BJ (cell line): ENCODE measurements around the gene DNAH2. TPM values are rescaled to one million over a fixed set of nuclear protein-coding genes. Genes with fewer than 3 reads are reported as not detected.

Experiments
- CTCF ChIA-PET: fragments of 350-600 bp; formaldehyde crosslinking; extraction: SDS; loops from one replicate; lab custom pipeline; 2021; ENCODE audit warnings: antibody characterized with exemption, inconsistent platforms; lab: Yijun Ruan, JAX
- POLR2A ChIA-PET: fragments of 300-600 bp; sonication (Branson Sonifier 250); formaldehyde crosslinking; extraction: SDS; loops from one replicate; lab custom pipeline; 2021; ENCODE audit warnings: antibody characterized with exemption; lab: Charles Lee
- DNase-seq: peaks from one replicate; pipeline ENCODE4 v3.0.0-alpha.2; 2011; ENCODE audit warnings: low read depth
- H3K27me3 ChIP-seq: 2 replicates; pipeline ENCODE4 v1.6.0; 2011; ENCODE audit warnings: low read length; ENCODE audit not compliant: control insufficient read depth, insufficient read depth
- H3K36me3 ChIP-seq: 2 replicates; pipeline ENCODE4 v1.5.1; 2011; ENCODE audit warnings: low read length; ENCODE audit not compliant: control insufficient read depth, insufficient read depth
- H3K4me3 ChIP-seq: 2 replicates; pipeline ENCODE4 v1.5.1; 2011; ENCODE audit warnings: low read depth, mild to moderate bottlenecking, control low read depth, low read length
- polyA plus RNA-seq: library from polyadenylated mRNA; depleted of rRNA; stranded (reverse); fragments of >200 nt; gene quantifications from 2 replicates; pipeline ENCODE4 v1.2.3, GENCODE V29; 2011
- TF ChIP-seq, protein P1 (sequence below): IDR thresholded peaks from 2 replicates; pipeline ENCODE4 v1.5.1; 2011; ENCODE audit warnings: low read depth, mild to moderate bottlenecking, control low read depth, inconsistent platforms, low read length, moderate library complexity; ENCODE audit not compliant: insufficient read depth

DNAH2 gene
- polyA plus RNA-seq, 1 experiment: 0.10 TPM

DNA sequence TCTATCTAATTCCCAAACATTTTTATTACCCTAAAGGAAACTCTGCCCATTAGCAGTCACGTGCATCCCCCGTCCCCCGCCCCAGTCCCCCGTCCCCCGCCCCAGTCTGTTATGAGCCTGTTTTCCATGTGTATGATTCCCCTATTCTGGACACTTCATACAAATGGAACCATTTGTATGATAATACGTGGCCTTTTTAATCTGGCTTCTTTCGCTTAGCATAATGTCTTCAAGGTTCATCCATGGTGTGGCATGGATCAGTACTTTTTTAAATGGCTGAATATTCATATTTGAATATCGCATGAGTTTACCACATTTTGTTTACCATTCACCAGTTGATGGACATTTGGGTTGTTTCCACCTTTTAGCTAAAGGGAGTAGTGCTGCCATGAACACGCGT, 49.5 kb downstream of the DNAH2 start:
- no peaks in the 10 kb centered on the region for H3K27me3 ChIP-seq
- DNase-seq: no peak
- TF ChIP-seq, protein P1, sequence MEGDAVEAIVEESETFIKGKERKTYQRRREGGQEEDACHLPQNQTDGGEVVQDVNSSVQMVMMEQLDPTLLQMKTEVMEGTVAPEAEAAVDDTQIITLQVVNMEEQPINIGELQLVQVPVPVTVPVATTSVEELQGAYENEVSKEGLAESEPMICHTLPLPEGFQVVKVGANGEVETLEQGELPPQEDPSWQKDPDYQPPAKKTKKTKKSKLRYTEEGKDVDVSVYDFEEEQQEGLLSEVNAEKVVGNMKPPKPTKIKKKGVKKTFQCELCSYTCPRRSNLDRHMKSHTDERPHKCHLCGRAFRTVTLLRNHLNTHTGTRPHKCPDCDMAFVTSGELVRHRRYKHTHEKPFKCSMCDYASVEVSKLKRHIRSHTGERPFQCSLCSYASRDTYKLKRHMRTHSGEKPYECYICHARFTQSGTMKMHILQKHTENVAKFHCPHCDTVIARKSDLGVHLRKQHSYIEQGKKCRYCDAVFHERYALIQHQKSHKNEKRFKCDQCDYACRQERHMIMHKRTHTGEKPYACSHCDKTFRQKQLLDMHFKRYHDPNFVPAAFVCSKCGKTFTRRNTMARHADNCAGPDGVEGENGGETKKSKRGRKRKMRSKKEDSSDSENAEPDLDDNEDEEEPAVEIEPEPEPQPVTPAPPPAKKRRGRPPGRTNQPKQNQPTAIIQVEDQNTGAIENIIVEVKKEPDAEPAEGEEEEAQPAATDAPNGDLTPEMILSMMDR: no peak
- H3K4me3 ChIP-seq: no peak overlapping the region
- ChIA-PET CTCF (interaction anchor here (1.8 to 2.4 kb wide), 2 partner anchors 11 to 23 kb away, joined by 4 to 13 read pairs; no protein-coding TSS in a partner anchor), POLR2A (interaction anchor here (0.6 kb wide), 1 partner anchor 145 kb away, joined by 3 read pairs; no protein-coding TSS in a partner anchor)
- no peaks in the 10 kb centered on the region for H3K36me3 ChIP-seq

DNA sequence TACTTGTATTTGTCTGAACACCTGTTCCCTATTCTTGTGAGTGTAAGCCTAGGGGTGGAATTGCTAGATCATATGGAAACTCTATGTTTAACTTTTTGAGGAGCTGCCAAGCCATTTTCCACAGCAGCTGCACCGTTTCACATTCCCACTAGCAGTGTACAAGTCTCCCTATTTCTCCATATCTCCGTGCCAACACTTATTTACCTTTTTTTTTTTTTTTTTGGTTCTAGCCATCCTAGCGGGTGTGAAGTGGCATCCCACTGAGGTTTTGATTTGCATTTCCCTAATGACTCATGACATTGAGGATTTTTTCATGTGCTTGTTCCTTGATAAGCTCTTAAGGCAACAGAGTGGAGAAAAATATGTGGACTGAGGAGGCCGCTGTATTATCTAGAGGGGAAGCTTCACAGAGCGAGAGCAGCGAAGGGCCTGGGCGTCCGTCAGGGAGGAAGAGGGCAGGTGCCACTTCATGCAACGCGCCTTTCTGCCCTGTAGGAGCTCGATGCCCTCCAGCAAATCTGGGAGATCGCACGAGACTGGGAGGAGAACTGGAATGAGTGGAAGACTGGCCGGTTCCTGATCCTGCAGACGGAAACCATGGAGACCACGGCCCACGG, 50.0 kb downstream of the DNAH2 start:
- ChIA-PET CTCF (interaction anchor here (2.4 kb wide), 1 partner anchor 24 kb away, joined by 13 read pairs; no protein-coding TSS in a partner anchor), POLR2A (interaction anchor here (0.7 kb wide), 1 partner anchor 528 kb away, joined by 7 read pairs; the partner anchor contains the start of gene SLC25A35)
- TF ChIP-seq, protein P1: no peak
- DNase-seq: no peak
- H3K36me3 ChIP-seq: no peaks in the 10 kb centered on the region
- H3K27me3 ChIP-seq: no peaks in the 10 kb centered on the region
- H3K4me3 ChIP-seq: no peak overlapping the region

DNA sequence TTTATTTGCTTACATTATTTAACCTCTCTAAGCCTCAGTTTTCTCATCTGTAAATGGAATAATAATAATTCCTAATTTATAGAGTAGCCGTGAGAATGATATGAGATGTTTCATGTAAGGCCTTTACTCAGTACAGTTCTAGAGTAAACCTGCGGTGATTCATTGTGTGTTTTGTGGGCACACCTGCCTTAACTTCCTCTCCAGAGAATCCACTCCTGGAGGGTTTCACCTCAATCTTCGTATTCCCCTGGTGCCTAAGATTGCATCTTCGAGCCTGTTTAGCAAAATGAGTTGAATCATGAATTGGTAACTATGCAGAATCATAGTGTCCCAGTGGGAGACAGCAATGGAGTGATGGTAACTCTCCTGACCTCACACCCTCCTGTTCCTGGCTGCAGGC, 52.3 kb downstream of the DNAH2 start:
- Histone ChIP-seq H3K27me3 (no peaks in the 10 kb centered on the region), H3K36me3 (no peaks in the 10 kb centered on the region), H3K4me3 (no peak overlapping the region)
- POLR2A ChIA-PET: no interaction called here
- CTCF ChIA-PET: interaction anchor here (3.0 kb wide), 1 partner anchor 26 kb away, joined by 16 read pairs; no protein-coding TSS in a partner anchor
- TF ChIP-seq, protein P1: no peak
- no peak for DNase-seq

DNA sequence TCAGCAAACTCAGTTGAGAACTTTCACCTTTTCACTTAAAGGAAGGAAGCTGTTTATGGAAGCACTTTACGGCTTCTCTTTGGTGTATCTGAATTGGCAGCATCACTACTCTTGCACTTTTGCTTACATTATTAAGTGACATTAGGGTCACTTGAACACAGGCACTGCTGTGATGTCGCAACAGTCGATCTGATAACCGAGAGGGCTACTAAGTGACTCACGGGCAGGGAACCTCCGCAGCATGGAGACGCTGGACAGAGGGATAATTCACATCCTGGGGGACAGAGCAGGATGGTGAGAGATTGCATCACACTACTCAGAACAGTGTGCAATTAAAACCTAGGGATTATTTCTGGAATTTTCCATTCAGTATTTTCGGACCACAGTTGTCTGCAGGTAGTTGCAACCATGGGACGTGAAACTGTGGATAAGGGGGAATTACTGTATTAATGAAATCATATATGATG, 56.5 kb downstream of the DNAH2 start:
- Histone ChIP-seq H3K36me3 (no peaks in the 10 kb centered on the region), H3K27me3 (no peaks in the 10 kb centered on the region), H3K4me3 (no peak overlapping the region)
- ChIA-PET POLR2A (interaction anchor here (0.6 kb wide), 1 partner anchor 16 kb away, joined by 3 read pairs; no protein-coding TSS in a partner anchor), CTCF (interaction anchor here (0.5 to 1.9 kb wide), 2 partner anchors 8 to 353 kb away, joined by 3 to 11 read pairs; no protein-coding TSS in a partner anchor)
- DNase-seq: peak; percentile 32
- TF ChIP-seq, protein P1: no peak

DNA sequence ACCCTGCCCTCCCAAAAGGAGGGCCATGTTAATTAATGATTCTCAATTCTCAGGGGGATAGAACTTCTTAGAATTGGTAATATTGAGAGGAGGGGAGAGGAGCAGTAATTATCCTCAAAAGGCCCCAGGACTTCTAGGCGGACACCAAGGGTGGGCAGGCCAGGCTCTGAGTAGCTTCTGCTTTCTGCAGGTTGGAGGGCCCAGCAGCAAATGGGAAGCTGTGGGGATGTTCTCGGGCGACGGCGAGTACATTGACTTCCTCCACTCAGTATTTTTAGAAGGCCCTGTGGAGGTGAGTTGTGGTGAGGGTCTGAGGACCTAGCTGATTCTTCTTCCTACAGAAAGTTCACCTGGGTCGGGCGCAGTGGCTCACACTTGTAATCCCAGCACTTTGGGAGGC, 57.5 kb downstream of the DNAH2 start:
- CTCF ChIA-PET: interaction anchor here (11.9 kb wide), 1 partner anchor 30 kb away, joined by 264 read pairs; no protein-coding TSS in a partner anchor
- Histone ChIP-seq H3K4me3 (no peak overlapping the region), H3K27me3 (no peaks in the 10 kb centered on the region), H3K36me3 (no peaks in the 10 kb centered on the region)
- DNase-seq: no peak
- TF ChIP-seq, protein P1: no peak
- POLR2A ChIA-PET: no interaction called here
